HTR-8/SVneo (cell line): ENCODE data around the gene PAX8.

Source experiments
- DNase-seq: peaks from one replicate; pipeline ENCODE4 v3.0.0; 2011; ENCODE audit warnings: low spot score, mixed read lengths; ENCODE audit not compliant: insufficient read length
- FAIRE-seq: peaks from 2 replicates; lab custom pipeline; 2011; peaks lifted over from hg19 to GRCh38; lab: Jason Lieb, UNC

The PAX8 gene

DNA sequence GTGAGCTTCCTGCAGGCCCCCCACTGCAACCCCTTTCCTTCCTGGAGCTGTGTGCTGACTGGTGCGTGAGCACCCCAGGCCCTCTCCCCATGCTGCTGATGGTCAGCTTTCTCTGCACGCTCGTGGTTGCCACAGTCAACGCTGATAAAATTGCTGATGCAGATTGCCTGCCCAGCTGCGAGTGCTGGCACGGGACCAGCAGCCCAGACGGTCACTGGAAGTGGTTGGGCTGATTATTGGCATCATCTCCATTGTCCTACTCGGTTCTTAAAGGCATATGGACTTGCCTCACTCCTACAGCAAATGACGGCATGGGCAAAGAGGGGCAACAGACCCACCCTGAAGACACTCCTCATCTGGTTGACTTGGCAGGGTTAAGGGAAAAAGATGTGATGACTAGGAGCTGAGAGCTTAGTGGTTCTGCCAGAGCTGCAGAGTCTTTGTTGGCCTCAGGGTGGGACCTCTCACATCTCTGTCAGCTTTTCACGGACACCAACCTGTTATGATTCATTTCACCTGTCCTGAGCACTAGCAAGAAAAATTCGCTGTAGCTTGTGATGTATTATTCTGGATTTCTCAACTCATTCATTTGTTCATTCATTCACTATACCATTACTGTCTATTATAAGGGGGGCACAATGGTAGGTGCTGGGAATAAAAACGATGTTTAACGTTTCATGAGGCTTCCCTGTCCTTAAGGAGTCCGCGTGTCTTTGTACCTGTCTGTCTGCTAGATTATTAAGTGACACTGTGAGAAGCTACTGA is 38.4 kb downstream of the PAX8 start:
- FAIRE-seq (peak; percentile 92), DNase-seq (peak; percentile 58)

DNA sequence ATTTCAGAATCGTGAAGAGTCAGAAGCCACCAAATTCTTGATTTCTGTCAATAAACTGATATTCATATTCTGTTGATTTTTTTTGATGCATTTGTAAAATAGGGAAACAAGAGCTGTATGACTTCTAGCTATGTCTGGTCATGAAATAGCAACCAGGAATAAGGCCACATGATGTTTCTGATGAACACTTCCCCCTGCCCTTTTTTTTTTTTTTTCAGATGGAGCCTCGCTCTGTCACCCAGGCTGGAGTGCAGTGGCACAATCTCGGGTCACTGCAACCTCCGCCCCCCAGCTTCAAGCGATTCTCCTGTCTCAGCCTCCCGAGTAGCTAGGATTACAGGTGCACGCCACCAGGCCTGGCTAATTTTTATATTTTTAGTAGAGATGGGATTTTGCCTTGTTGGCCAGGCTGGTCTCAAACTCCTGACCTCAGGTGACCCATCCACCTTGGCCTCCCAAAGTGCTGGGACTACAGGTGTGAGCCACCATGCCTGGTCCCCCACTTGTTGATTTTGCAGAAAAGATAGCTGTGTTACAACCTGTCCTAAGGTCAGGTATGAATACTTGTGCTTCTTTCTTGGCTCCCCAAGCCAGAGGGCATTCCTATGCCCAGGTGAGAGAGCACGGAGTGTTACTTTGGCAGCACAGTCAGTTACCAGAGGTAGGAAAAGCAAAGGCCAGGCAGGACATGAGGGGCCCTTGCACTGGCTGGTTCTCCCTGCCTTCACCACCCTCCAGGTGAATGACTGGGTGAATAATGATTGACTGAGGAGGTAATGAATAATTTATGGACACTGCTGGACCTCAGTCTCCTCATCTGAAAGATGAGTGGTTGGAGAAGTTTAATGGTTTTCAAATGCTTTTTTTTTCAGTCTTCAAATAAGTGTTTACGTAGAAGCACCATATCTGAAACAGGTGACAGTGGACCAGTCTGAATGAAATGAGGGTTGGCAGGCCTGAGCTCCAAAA is 39.6 kb downstream of the PAX8 start:
- no peak for DNase-seq
- FAIRE-seq, result no peak

DNA sequence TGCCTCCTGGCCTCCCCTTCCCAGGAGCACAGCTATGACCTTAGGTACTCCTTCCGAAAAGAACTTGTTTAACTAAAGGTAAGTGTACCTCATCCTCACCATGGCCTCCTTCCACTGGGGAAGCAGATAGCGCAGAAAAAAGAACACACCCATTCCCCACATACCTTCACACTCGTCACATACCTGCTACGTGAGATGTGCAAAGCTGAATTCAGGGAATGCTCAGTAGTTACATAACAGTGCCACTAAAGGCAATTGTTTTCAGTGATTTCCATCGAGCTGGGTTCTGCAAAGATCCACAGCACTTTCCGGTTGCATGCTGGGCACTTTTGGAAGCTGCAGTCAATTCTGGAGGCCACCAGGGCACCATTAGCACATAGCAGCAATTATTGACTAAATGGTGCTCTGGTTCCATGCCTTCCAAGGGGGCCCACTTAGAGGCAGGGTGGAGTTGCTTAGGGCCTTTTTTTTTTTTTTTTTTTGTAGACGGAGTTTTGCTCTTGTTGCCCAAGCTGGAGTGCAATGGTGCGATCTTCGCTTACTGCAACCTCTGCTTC is 41.0 kb downstream of the PAX8 start:
- FAIRE-seq, result no peak

DNA sequence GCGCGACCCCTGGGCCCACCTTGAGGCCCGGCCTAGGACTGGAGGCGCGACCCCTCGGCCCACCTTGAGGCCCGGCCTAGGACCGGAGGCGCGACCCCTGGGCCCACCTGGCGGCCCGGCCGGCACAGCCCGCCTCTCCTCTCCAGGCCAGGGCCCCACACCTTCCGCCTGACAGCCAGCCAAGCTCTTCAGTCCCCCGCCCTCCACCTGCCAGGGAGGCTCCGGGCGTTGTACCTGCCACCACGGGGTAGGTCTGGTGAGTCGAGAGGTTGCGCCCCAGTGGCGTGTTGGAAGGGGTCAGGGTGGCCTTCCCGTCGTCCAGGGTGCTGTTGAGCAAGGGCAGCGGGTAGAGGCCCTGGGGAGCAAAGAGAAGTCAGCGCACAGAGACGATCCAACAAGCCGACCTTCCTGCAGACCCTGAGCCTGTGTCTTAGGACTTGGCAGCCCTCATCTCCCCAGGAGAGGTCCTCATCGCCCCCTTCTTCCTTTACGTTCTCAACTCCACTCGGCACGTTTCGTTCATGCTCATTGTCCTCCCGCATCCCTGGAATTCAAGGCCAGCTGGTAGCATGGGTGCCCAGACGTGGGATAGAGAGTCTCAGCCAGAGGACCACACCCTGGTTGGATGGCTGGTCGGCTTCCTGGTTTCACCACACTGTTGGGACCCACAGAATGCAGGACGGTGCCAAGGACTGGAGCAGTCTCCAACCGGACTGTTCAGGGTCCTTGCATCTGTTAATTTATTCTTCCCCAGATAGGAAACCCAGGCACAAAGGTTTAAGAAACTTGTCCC is 42.2 kb downstream of the PAX8 start:
- FAIRE-seq (no peak), DNase-seq (no peak)

More for the DNA sequence above, 41.0 kb downstream of the PAX8 start:
- no peak for DNase-seq

DNA sequence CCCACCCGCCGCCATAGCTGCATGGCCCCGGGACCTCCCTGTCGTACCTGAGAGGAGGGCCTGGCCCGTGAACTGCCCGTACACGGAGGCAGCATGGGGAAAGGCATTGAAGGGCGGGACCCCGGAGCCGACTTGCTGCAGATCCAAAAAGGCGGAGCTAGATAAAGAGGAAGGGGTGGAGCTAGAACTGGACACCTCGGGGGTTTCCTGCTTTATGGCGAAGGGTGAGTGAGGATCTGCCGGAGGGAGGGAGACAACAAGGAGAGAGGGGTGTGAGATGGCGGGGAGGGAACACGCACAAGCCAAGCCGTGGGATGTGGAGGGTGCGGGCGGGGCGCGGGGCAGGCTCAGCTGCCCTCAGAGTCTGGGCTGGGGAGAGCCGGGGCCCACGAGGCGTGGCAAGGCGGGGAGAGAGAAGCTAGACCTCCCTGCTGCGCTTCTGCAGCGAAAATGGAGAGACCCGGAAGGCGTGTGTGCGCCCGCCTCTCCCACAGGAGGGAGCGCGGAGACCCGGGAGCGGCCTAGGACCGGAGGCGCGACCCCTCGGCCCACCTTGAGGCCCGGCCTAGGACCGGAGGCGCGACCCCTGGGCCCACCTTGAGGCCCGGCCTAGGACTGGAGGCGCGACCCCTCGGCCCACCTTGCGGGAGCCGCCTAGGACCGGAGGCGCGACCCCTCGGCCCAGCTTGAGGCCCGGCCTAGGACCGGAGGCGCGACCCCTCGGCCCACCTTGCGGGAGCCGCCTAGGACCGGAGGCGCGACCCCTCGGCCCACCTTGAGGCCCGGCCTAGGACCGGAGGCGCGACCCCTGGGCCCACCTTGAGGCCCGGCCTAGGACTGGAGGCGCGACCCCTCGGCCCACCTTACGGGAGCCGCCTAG is 43.1 kb downstream of the PAX8 start:
- DNase-seq, result peak; percentile 90

DNA sequence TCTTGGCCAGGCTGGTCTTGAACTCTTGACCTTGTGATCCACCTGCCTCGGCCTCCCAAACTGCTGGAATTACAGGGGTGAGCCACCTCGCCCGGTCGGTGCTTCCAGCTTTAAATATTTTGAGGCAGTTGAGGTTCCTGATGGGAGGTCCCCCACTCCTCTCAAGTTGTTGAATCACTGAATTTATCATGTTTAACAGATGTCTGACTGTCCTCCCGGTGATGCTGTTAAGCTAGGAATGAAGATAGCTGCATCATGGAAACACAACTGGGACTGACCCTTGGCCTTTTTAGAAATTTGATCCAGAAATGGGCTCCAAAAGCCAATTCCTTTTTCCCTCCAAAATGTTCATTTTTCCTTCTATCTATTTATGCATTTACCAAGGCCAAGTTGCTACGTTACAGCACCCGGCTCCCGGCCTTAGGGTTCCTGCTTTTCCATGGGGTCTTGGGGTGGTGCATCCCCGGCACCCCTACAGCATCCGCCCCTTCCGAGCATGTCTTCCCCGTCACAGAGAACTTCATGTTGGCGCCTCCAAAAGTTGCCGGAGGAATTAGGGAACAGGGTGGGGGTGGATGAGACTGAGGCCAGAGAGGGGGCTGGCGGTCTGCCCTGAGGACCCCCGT is 43.9 kb downstream of the PAX8 start:
- DNase-seq (no peak), FAIRE-seq (no peak)

More for the DNA sequence above, 43.1 kb downstream of the PAX8 start:
- peak; percentile 26 for FAIRE-seq

DNA sequence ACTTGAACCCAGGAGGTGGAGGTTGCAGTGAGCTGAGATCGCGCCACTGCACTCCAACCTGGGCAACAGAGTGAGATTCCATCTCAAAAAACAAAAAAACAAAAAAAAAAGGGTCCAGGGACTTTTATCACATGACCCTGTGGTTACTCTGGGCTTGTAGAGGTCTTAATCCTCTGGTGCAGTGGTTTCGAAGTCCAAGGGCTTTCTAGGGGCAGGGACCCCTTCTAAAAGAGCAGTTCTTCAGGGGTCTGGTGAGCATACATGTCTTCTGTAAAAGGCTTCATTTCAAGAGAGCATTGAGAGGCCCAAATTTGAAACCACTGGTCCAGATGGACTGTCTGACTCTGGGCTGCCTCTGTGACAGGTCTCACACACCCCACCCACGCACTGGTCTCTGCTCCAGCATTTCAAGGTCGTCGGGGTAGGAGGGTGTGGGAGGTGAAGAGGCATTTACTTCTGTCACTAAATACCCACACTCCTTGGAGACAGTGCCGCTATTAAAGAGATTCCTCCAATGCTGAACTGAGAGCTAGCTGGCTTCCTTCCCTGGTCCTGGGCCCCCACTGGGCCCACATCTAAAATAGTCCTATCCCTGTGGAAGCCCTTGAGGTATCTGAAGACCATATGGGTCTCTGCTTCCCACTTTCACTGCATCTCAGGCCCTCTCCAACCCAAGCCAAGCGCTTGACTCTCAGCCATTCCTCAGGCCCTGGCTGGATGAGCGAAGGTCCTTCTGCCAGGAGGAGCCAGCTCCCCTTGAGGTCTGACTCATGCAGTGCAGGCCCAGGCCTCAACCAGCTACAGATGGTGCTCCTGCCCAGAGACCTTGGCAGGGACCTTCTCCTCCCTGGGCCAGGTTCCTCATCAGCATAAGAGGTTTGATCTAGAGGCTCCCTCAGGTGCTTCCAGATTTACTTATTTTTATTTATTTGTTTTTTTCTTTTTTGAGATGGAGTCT is 44.8 kb downstream of the PAX8 start:
- FAIRE-seq (no peak), DNase-seq (no peak)

DNA sequence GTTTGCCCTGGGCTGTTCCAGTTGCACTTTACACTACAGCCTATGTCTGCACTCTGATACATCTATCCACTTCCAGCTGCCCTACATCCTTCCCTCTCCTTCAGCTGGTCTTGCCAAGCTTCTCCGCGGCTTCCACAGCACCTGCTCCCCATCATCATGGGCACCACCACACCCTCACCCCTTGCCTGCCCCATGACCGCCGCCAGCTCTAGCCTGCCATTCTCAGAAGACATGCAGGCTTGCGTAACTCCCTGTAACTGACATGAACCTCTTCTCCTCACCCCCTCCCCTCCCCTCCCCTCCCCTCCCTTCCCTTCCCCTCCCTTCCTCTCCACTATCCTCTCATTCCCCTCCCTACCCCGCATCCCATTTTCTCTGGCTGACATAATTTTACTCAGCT is 46.0 kb downstream of the PAX8 start:
- no peak for FAIRE-seq
- DNase-seq, result no peak

DNA sequence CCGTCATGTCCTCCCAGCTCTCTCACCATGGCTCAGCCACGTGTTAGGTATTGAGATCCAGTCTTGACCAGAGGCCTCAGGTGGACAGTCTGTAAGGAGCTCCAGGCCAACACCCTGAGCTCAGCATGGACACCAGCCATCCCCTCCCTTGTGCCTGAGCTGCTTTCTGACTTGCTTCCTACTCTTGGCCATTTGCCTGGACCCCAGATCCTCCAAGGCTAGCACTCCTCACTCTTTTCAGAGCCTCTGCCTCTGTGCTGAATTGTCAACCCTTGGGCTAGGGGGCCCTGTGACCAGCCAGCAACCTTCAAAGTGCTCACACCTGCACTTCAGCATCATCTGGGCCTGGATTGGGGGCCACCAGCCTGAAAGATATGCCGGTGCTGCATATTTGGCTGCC is 46.6 kb downstream of the PAX8 start:
- FAIRE-seq (no peak), DNase-seq (no peak)

DNA sequence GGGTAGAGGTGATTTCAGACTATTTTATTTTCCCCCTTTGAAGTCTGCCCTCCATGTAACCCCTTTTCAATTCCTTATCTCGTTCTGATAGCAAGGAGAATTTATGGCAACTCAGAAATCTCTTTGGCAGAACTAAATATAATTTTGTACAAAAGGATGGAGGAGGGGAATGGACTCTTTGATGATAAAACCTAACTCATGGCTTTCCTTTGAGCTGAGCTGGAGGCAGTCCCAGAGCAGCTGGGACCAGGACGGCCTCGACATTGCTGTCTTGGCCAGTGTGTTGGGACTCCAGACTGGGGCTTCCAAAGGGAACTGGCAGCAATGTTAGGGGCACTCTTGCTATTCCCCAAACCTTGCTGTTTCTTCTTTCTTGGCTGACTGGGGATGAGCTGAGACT is 47.7 kb downstream of the PAX8 start:
- DNase-seq, result no peak
- FAIRE-seq, result no peak

DNA sequence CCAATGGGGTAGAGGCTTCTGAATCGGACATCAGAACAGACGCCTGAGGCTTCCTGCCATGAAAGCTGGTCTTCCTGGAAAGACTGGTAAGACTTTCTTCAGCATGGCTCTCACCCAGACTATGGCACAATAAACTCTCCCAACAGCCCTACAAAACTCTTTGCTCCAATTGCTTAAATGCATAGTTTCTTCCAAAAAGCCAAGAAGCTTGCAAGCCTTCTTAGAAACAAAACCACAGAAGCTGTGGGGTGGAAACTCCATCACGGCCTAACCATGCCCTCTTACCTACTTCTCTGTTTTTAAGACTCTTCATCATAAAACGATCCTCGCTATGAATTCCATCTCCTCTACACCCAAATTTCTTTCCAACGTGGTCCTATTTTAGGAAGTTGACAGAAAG is 48.2 kb downstream of the PAX8 start:
- DNase-seq, result no peak
- FAIRE-seq, result no peak

DNA sequence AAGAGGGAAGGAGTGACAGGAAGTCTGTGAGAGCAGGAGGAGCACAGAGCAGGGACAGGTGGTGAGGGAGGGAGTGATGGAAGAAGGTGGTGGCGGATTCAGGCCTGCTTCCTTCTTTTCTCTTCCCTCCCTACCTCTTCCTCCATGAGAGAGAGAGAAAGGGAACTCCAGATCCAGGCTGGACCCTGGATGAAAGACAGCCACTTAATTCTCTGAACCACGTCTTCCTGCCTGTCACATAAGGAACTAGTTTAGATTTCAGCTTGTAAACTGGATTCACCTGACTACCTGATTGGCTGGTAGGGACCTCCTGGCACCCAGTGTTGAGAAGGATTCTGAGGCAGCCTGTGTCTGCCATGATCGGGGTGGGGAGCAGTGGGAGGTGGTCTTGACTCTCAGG is 48.9 kb downstream of the PAX8 start:
- no peak for FAIRE-seq
- DNase-seq, result no peak

DNA sequence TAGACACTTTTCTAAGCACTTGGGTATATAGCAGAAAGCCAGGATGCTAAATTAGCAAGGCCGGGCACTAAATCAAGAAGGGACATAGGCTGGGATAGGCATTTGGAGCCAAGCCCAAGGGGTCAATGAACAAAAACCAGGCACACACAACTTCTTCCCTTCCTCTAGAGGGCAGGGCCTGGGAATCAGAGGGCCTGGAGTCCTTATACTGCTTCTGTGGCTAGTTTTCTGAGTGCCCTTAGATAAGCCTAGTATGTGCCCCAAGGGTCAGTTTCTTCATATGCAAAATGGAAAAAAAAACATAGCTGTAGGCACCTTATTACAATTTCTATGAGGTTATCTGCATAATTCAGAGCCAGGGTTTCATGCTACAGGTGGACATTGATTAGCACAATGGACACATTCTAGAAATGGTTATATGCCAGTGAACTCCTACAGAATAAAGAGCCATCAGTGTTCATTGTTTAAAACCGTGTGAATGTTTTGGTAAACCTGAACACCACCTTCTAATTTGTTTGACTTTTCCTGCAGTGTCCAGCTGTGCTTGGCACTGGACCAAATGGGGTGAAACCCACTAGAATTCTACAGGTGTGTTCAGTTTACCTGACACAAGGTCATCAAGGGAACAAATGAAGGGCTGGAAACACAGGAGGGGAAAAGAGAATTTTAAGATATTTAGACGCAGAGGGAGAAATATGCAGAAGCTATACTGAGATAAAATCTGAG is 49.6 kb downstream of the PAX8 start:
- no peak for DNase-seq
- FAIRE-seq, result no peak

DNA sequence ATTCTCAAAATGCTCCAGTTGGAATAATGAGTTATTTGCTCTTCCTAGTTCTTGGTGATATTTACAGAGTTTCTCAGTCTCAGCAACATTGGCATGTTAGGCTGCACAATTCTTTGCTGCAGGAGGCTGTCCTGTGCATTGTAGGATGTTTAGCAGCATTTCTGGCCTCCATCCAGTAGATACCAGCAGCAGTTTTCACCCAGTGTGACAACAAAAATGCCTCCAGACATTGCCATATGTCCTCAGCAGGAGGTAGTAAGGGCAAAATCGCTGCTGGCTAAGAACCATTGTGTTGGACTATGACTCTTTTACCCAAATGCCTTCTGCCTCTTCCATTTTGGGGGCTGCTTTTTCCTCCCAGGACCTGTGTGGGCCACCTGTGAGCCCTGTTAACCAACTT is 50.4 kb downstream of the PAX8 start:
- FAIRE-seq (no peak), DNase-seq (no peak)

DNA sequence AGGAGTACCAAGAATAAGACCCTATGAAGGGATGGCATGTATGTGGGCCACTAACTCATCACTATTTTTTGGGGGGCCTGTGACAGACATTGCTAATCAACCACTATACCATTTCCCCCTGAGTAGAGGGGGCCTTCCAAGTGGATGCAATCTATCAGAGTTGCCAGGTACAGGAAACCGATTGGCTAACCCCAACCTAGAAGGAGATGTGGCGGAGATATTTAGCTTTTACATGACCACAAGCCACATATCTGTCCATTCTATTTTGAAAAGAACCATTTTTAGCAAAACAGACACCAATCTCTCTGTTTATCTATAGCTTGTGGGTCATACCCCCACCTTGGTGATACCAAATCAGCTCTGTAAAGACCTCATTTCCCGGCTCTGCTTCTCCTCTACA is 51.0 kb downstream of the PAX8 start:
- DNase-seq (no peak), FAIRE-seq (no peak)

DNA sequence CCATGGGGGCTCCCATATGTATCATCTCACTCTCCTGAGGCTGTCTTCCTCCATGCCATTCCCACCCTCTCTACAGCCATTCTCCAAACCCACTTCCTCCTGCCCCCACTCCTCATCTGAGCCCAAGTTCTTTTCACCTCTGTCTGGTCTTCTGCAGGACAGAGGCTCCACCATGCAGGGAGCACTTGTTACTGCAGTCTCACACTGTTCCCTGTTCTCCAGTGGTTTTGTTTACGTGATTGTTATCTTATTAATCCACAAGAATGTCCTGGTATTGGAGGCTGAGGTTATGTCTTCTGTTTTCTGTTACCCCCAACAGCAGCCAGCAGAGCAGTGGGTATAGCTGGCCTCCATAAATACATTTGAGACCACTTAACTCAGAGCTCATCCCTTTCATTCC is 51.4 kb downstream of the PAX8 start:
- FAIRE-seq, result no peak
- DNase-seq, result no peak

DNA sequence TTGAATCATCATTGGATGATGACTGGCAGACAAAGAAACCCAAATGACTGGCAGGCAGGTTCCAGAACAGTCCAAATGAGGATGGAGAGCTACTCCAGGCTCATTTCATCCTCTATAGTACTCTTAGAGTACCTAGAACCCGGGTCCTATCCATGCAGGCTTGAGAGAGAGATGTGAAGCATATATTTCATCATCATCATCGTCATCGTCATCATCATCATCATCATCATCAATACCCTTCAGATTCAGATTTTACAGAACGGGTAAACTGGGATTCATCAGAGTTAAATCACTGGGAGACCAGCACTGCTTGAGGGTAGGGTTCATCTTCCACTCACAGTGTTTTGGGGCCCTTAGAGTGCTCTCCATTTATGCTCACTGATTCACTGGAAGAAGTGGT is 52.3 kb downstream of the PAX8 start:
- no peak for FAIRE-seq

More for the DNA sequence above, 52.3 kb downstream of the PAX8 start:
- DNase-seq, result no peak
